A549 (cell line): ENCODE results near the gene PBX1. TPM values are rescaled to one million over a fixed set of nuclear protein-coding genes. Genes with fewer than 3 reads are reported as not detected.

ENCODE experiments used
- ATAC-seq, 2 experiments: fragments of 200-7000 bp in 1 of 2; fragments of >200 bp in 1 of 2; cut with Nextera tagmentation in 1 of 2; cut with Tn5 transposase in 1 of 2; 3 replicates each; pipeline versions ENCODE4 v1.8.0 to v1.9.1; 2018 to 2020; ENCODE audit warnings: mild to moderate bottlenecking in 1 of 2, moderate library complexity in 1 of 2
- CTCF ChIA-PET: fragments of 300-600 bp; sonication (Branson Sonifier 250); formaldehyde crosslinking; extraction: SDS; loops from one replicate; lab custom pipeline; 2021; ENCODE audit warnings: antibody characterized with exemption, inconsistent platforms; lab: Yijun Ruan, JAX
- POLR2A ChIA-PET: fragments of 350-600 bp; formaldehyde crosslinking; extraction: SDS; loops from one replicate; lab custom pipeline; 2021; ENCODE audit warnings: antibody characterized with exemption, inconsistent platforms; lab: Yijun Ruan, JAX
- DNase-seq, 2 experiments: peaks; one replicate each; pipeline versions ENCODE4 v3.0.0 to v3.0.0-alpha.2; 2011 to 2016; ENCODE audit warnings: low read depth in 1 of 2, low spot score in 1 of 2
- FAIRE-seq: peaks from 2 replicates; lab custom pipeline; 2011; peaks lifted over from hg19 to GRCh38; lab: Jason Lieb, UNC
- H3K27ac ChIP-seq, 2 experiments: fragments of >200 bp; sonication (Bioruptor Twin); formaldehyde crosslinking; 3 replicates each; pipeline ENCODE4 v1.5.1; 2016 to 2017
- H3K4me1 ChIP-seq: fragments of >200 bp; sonication (Bioruptor Twin); formaldehyde crosslinking; 3 replicates; pipeline ENCODE4 v1.6.1; 2016
- H3K4me2 ChIP-seq: fragments of >200 bp; sonication (Bioruptor Twin); formaldehyde crosslinking; 3 replicates; pipeline ENCODE4 v1.6.1; 2016
- H3K4me3 ChIP-seq: fragments of >200 bp; sonication (Bioruptor Twin); formaldehyde crosslinking; 3 replicates; pipeline ENCODE4 v1.5.1; 2016
- H3K9me3 ChIP-seq: fragments of >200 bp; sonication (Bioruptor Twin); formaldehyde crosslinking; 3 replicates; pipeline ENCODE4 v1.6.1; 2016
- BHLHE40 ChIP-seq: IDR thresholded peaks from 2 replicates; pipeline ENCODE4 v1.6.1; 2012; ENCODE audit warnings: low read depth, low read length, inconsistent platforms
- EP300 ChIP-seq, 2 experiments: fragments of >200 bp; sonication (Bioruptor Twin); formaldehyde crosslinking; IDR thresholded peaks; 2 replicates in 1 of 2; 3 replicates in 1 of 2; pipeline ENCODE4 v1.6.1; 2016 to 2017
- FOSL2 ChIP-seq, 2 experiments: fragments of 450-650 bp in 1 of 2; fragments of >200 bp in 1 of 2; sonication (Bioruptor Twin) in 1 of 2; formaldehyde crosslinking; IDR thresholded peaks; 2 replicates each; pipeline versions ENCODE4 v1.5.0 to v1.6.1; 2016 to 2020; ENCODE audit warnings: mild to moderate bottlenecking in 1 of 2, moderate library complexity in 1 of 2
- HOXB13 ChIP-seq: fragments of 250-450 bp; sonication (Bioruptor Pico); IDR thresholded peaks from 2 replicates; pipeline ENCODE4 v1.5.0; 2020; ENCODE audit warnings: low read depth, mild to moderate bottlenecking, moderate library complexity
- JUN ChIP-seq, 2 experiments: fragments of >200 bp; sonication (Bioruptor Twin); formaldehyde crosslinking; IDR thresholded peaks; 2 replicates in 1 of 2; 3 replicates in 1 of 2; pipeline ENCODE4 v1.6.1; 2016 to 2017
- KDM1A ChIP-seq: fragments of 200-600 bp; sonication (generic); IDR thresholded peaks from 2 replicates; pipeline ENCODE4 v1.6.1; 2016; ENCODE audit warnings: low read depth, mild to moderate bottlenecking
- KDM5A ChIP-seq: fragments of 200-600 bp; sonication (generic); IDR thresholded peaks from 2 replicates; pipeline ENCODE4 v1.6.1; 2016; ENCODE audit warnings: antibody characterized with exemption, mild to moderate bottlenecking
- MAZ ChIP-seq: fragments of 150-350 bp; IDR thresholded peaks from 2 replicates; pipeline ENCODE4 v1.6.1; 2014; ENCODE audit warnings: antibody characterized with exemption, low read depth, low read length, borderline replicate concordance
- NPAS2 ChIP-seq: fragments of 250-450 bp; sonication (Bioruptor Pico); IDR thresholded peaks from 2 replicates; pipeline ENCODE4 v1.8.0; 2022; ENCODE audit warnings: mild to moderate bottlenecking, moderate library complexity, borderline replicate concordance
- PHF8 ChIP-seq: fragments of 200-600 bp; sonication (generic); IDR thresholded peaks from 2 replicates; pipeline ENCODE4 v1.6.1; 2016; ENCODE audit warnings: low read depth, mild to moderate bottlenecking, antibody characterized with exemption, moderate library complexity, borderline replicate concordance
- RAD21 ChIP-seq, 2 experiments: fragments of >200 bp in 1 of 2; sonication (Bioruptor Twin) in 1 of 2; formaldehyde crosslinking in 1 of 2; IDR thresholded peaks in 1 of 2; conservative IDR thresholded peaks in 1 of 2; 2 replicates in 1 of 2; 3 replicates in 1 of 2; pipeline ENCODE4 v1.6.1; 2012 to 2018; ENCODE audit warnings: inconsistent platforms in 1 of 2
- RCOR1 ChIP-seq: fragments of 150-350 bp; IDR thresholded peaks from 2 replicates; pipeline ENCODE4 v1.6.1; 2014; ENCODE audit warnings: antibody characterized with exemption, low read length, low read depth
- RFX5 ChIP-seq: fragments of 450-650 bp; IDR thresholded peaks from 2 replicates; pipeline ENCODE4 v1.7.1; 2014; ENCODE audit warnings: antibody characterized with exemption, mild to moderate bottlenecking, moderate library complexity
- TFCP2L1 ChIP-seq: fragments of 250-450 bp; sonication (Bioruptor Pico); IDR thresholded peaks from 2 replicates; pipeline ENCODE4 v1.5.0; 2021; ENCODE audit warnings: mild to moderate bottlenecking
- WGBS: methylation state at CpG from one replicate; pipeline ENCODE4 v1.1.6; 2017; ENCODE audit errors: missing lambda C conversion rate; 5-methylcytosine and 5-hydroxymethylcytosine counted together
- polyA plus RNA-seq, 4 experiments: library from polyadenylated mRNA; depleted of rRNA in 3 of 4; stranded (reverse); fragments of >200 nt; fragmentation: RNase III in 1 of 4; extraction: RNeasy Plus Mini Kit Qiagen cat#74134 plus additional on column Dnase treatment in 1 of 4; gene quantifications; 2 replicates in 3 of 4; 3 replicates in 1 of 4; pipeline ENCODE4 v1.2.3, GENCODE V29; 2011 to 2017
- TF ChIP-seq, protein P1 (sequence below): IDR thresholded peaks from 2 replicates; pipeline ENCODE4 v1.6.1; 2012
- TF ChIP-seq, protein P2 (sequence below): fragments of >200 bp; sonication (Bioruptor Twin); formaldehyde crosslinking; IDR thresholded peaks from 3 replicates; pipeline ENCODE4 v1.6.1; 2016
- TF ChIP-seq, protein P3 (sequence below): fragments of 250-450 bp; sonication (Bioruptor Pico); IDR thresholded peaks from 2 replicates; pipeline ENCODE4 v1.5.0; 2020; ENCODE audit warnings: low read depth, mild to moderate bottlenecking, moderate library complexity
- TF ChIP-seq, protein P4 (sequence below): fragments of 150-350 bp; IDR thresholded peaks from 2 replicates; pipeline ENCODE4 v1.6.1; 2014; ENCODE audit warnings: low read depth, mild to moderate bottlenecking, low read length
- TF ChIP-seq, protein P5 (sequence below): fragments of 450-650 bp; IDR thresholded peaks from 2 replicates; pipeline ENCODE4 v1.6.1; 2014; ENCODE audit warnings: antibody characterized with exemption

PBX1 gene
- polyA plus RNA-seq, 2 of the 4 experiments (the other 2 are of a cell fraction), result 47.8 to 61.5 TPM

GRCh38 chr1:164765557-164765956 is 206.6 kb downstream of the PBX1 start:
- POLR2A ChIA-PET, result interaction anchor here (1.3 kb wide), 1 partner anchor 17 kb away, joined by 10 read pairs; no protein-coding TSS in a partner anchor
- peak overlapping the region; percentile 90 to 94 for H3K27ac ChIP-seq
- FAIRE-seq (no peak), DNase-seq (peak; percentile 51 to 72), ATAC-seq (peak; percentile 77 to 80)
- CTCF ChIA-PET, result interaction anchor here (0.9 to 1.8 kb wide), 5 partner anchors 13 to 22 kb away, joined by 3 to 8 read pairs (median 4); no protein-coding TSS in a partner anchor
- no peak overlapping the region for H3K4me3 ChIP-seq
- TF ChIP-seq, protein P1, sequence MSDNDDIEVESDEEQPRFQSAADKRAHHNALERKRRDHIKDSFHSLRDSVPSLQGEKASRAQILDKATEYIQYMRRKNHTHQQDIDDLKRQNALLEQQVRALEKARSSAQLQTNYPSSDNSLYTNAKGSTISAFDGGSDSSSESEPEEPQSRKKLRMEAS, result peak; percentile 41; the same call in 1 of the 2 replicates
- TF ChIP-seq RAD21 (conservative IDR thresholded peaks at IDR 0.05 in 1 of 2, IDR thresholded peaks at IDR 0.05 in 1 of 2), result no peak
- TF ChIP-seq, protein P2, sequence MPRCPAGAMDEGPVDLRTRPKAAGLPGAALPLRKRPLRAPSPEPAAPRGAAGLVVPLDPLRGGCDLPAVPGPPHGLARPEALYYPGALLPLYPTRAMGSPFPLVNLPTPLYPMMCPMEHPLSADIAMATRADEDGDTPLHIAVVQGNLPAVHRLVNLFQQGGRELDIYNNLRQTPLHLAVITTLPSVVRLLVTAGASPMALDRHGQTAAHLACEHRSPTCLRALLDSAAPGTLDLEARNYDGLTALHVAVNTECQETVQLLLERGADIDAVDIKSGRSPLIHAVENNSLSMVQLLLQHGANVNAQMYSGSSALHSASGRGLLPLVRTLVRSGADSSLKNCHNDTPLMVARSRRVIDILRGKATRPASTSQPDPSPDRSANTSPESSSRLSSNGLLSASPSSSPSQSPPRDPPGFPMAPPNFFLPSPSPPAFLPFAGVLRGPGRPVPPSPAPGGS, result 0 out of 3 replicates have a peak, but pooled peaks have one; percentile 18
- TF ChIP-seq MAZ, result no peak
- TF ChIP-seq JUN (IDR thresholded peaks at IDR 0.05), result peak in 1 of 2 experiments; percentile 38; a peak in 1 of 5 replicates
- 0 out of 2 replicates have a peak, but pooled peaks have one; percentile 14 for TF ChIP-seq FOSL2 (IDR thresholded peaks at IDR 0.05)
- TF ChIP-seq FOSL2 (CRISPR knock-in tag; IDR thresholded peaks at IDR 0.05), result peak; percentile 82
- H3K4me2 ChIP-seq, result peak overlapping the region; percentile 65
- no peaks in the 10 kb centered on the region for H3K9me3 ChIP-seq
- peaks cover 74% of the 10 kb centered on the region for H3K4me1 ChIP-seq

DNA sequence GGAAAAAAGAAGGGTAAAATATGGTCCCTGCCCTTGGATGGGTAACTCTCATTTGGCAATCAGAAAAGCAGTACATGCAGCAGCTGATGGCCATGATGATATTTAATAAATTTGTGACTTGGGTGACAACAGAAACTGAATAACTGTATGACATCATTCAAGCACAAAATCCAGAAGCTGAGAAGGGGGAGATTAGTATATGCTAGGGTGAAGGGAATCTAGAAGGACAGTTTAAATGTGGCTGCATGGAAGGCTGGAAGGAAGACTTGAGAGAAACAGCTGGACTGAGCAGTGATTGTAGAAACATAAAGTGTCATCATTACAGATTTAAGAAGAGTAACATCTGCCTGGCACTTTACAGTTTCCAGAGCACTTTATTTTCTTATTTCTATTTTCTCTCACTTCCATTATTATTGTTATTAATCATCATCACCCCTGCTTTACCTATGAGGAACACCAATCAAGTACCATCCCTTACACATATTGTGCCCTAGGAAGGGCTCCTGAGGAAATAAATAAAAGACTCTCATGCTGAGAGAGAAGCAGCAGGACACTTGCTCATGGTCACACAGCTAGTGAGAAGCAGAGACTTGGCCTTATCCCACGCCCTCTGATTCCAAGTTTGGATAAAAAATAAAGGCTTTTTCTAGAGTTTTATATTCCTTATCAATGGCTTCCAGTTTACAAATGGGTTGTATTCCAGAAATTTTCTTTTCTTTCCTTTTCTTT is 207.2 kb downstream of the PBX1 start:
- Histone ChIP-seq H3K9me3 (no peaks in the 10 kb centered on the region), H3K4me2 (peak overlapping the region; percentile 65)
- CTCF ChIA-PET, result interaction anchor here (0.9 to 1.8 kb wide), 5 partner anchors 14 to 22 kb away, joined by 3 to 8 read pairs (median 4); no protein-coding TSS in a partner anchor
- TF ChIP-seq BHLHE40, result no peak
- TF ChIP-seq, protein P3, sequence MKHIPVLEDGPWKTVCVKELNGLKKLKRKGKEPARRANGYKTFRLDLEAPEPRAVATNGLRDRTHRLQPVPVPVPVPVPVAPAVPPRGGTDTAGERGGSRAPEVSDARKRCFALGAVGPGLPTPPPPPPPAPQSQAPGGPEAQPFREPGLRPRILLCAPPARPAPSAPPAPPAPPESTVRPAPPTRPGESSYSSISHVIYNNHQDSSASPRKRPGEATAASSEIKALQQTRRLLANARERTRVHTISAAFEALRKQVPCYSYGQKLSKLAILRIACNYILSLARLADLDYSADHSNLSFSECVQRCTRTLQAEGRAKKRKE (CRISPR knock-in tag), result 0 out of 2 replicates have a peak, but pooled peaks have one; percentile 35
- TF ChIP-seq, all 56 proteins: peak for 1
- 52% methylated on average over 1 of the region's 1 CpG for WGBS
- POLR2A ChIA-PET, result interaction anchor here (1.3 kb wide), 1 partner anchor 18 kb away, joined by 10 read pairs; no protein-coding TSS in a partner anchor
- no peak overlapping the region for H3K4me3 ChIP-seq
- peak overlapping the region; percentile 90 to 94 for H3K27ac ChIP-seq
- FAIRE-seq, result no peak
- ATAC-seq, result peak in 1 of 2 experiments; percentile 7; a peak in 2 of 6 replicates
- DNase-seq, result no peak
- peaks cover 75% of the 10 kb centered on the region for H3K4me1 ChIP-seq

GRCh38 chr1:164767752-164768402 is 208.9 kb downstream of the PBX1 start:
- ChIA-PET POLR2A (no interaction called here), CTCF (no interaction called here)
- TF ChIP-seq EP300 (IDR thresholded peaks at IDR 0.05) (peak in 1 of 2 experiments; percentile 30; a peak in 2 of 5 replicates), NPAS2 (CRISPR knock-in tag) (no peak), KDM1A (no peak), KDM5A (no peak), PHF8 (no peak), TFCP2L1 (CRISPR knock-in tag) (no peak), HOXB13 (CRISPR knock-in tag) (0 out of 2 replicates have a peak, but pooled peaks have one; percentile 37), RCOR1 (no peak), RFX5 (no peak)
- TF ChIP-seq, protein P3 (CRISPR knock-in tag), result no peak
- TF ChIP-seq, protein P4, sequence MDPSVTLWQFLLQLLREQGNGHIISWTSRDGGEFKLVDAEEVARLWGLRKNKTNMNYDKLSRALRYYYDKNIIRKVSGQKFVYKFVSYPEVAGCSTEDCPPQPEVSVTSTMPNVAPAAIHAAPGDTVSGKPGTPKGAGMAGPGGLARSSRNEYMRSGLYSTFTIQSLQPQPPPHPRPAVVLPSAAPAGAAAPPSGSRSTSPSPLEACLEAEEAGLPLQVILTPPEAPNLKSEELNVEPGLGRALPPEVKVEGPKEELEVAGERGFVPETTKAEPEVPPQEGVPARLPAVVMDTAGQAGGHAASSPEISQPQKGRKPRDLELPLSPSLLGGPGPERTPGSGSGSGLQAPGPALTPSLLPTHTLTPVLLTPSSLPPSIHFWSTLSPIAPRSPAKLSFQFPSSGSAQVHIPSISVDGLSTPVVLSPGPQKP, result no peak
- TF ChIP-seq, protein P5, sequence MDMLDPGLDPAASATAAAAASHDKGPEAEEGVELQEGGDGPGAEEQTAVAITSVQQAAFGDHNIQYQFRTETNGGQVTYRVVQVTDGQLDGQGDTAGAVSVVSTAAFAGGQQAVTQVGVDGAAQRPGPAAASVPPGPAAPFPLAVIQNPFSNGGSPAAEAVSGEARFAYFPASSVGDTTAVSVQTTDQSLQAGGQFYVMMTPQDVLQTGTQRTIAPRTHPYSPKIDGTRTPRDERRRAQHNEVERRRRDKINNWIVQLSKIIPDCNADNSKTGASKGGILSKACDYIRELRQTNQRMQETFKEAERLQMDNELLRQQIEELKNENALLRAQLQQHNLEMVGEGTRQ, result no peak
- 44% methylated on average over 3 of the region's 3 CpGs for WGBS
- H3K9me3 ChIP-seq, result no peaks in the 10 kb centered on the region
- H3K4me1 ChIP-seq, result peaks cover 92% of the 10 kb centered on the region
- no peak for FAIRE-seq
- H3K27ac ChIP-seq, result peak overlapping the region; percentile 90 to 94
- H3K4me2 ChIP-seq, result peak overlapping the region; percentile 65
- no peak overlapping the region for H3K4me3 ChIP-seq
- DNase-seq, result no peak
- ATAC-seq, result no peak
